GM13976 (cell line): ENCODE results near the gene ANK3.
"Not testable (repeated sequence)": the region's sequence is repeated elsewhere in the genome, so short reads cannot be mapped to it uniquely, and the experiment has no call there.

Source experiments
- DNase-seq: peaks from one replicate; pipeline ENCODE4 v3.0.0; 2012; ENCODE audit warnings: low spot score
- CTCF ChIP-seq: IDR thresholded peaks from 2 replicates; pipeline ENCODE4 v1.5.1; 2012; ENCODE audit warnings: borderline replicate concordance, mild to moderate bottlenecking; ENCODE audit not compliant: insufficient read depth; ENCODE audit errors: extremely low read depth, missing control alignments, control extremely low read depth
- in situ Hi-C: fragments of 300-500 bp; cut with MboI; formaldehyde crosslinking; loops from one replicate; pipeline ENCODE4 v1.12.0; 2022; ENCODE audit warnings: low sequenced_read_pairs, mixed read lengths, inconsistent platforms; ENCODE audit not compliant: unreplicated experiment

Gene ANK3

GRCh38 chr10:60295028-60295937 lies 94.4 kb downstream of the ANK3 start:
- no peak for DNase-seq
- no peak for TF ChIP-seq CTCF
- in situ Hi-C loops: no loop called here

GRCh38 chr10:60293581-60294175 lies 96.0 kb downstream of the ANK3 start:
- DNase-seq: no peak
- no peak for TF ChIP-seq CTCF
- in situ Hi-C loops: no loop called here

GRCh38 chr10:60292998-60293397 lies 96.7 kb downstream of the ANK3 start:
- DNase-seq: no peak
- no peak for TF ChIP-seq CTCF
- in situ Hi-C loops: no loop called here

- in situ Hi-C loops, DNase-seq: not testable (repeated sequence)
Measured at GRCh38 chr10:60292536-60292935, 97.1 kb downstream of the ANK3 start.

GRCh38 chr10:60291344-60291930 lies 98.2 kb downstream of the ANK3 start:
- in situ Hi-C loops: no loop called here
- DNase-seq: no peak
- no peak for TF ChIP-seq CTCF

- DNase-seq: no peak
- no peak for TF ChIP-seq CTCF
- in situ Hi-C loops: no loop called here
Measured at GRCh38 chr10:60290558-60290957, 99.1 kb downstream of the ANK3 start.

- in situ Hi-C loops: no loop called here
- DNase-seq: no peak
- TF ChIP-seq CTCF: no peak
Measured at GRCh38 chr10:60289800-60290199, 99.9 kb downstream of the ANK3 start.
